HCT116 (cell line): ENCODE data around the gene PER2.

Source experiments
- CTCF ChIP-seq, 3 experiments: fragments of 200-600 bp in 1 of 3; sonication (generic) in 1 of 3; IDR thresholded peaks in 2 of 3; conservative IDR thresholded peaks in 1 of 3; 2 replicates each; pipeline ENCODE4 v1.5.1; 2012 to 2017; ENCODE audit warnings: low read depth in 2 of 3, low read length in 2 of 3, antibody characterized with exemption in 1 of 3, borderline replicate concordance in 1 of 3, control low read depth in 1 of 3, mild to moderate bottlenecking in 1 of 3, mixed read lengths in 1 of 3, mixed run types in 1 of 3, moderate library complexity in 1 of 3; ENCODE audit not compliant: insufficient read depth in 1 of 3
- EGR1 ChIP-seq: IDR thresholded peaks from 2 replicates; pipeline ENCODE4 v1.6.1; 2012; ENCODE audit warnings: low read depth
- EZH2phosphoT487 ChIP-seq: fragments of 200-600 bp; IDR thresholded peaks from 2 replicates; pipeline ENCODE4 v1.6.1; 2018; ENCODE audit warnings: antibody characterized with exemption, borderline replicate concordance
- POLR2A ChIP-seq: IDR thresholded peaks from 2 replicates; pipeline ENCODE4 v1.7.0; 2011; ENCODE audit warnings: borderline replicate concordance; ENCODE audit not compliant: insufficient read depth, insufficient read length; ENCODE audit errors: extremely low read depth
- POLR2AphosphoS5 ChIP-seq: IDR thresholded peaks from 2 replicates; pipeline ENCODE4 v1.6.1; 2011; ENCODE audit warnings: mild to moderate bottlenecking, low read depth, low read length, moderate library complexity
- REST ChIP-seq: IDR thresholded peaks from 2 replicates; pipeline ENCODE4 v1.6.1; 2012; ENCODE audit warnings: low read depth
- YY1 ChIP-seq: IDR thresholded peaks from 2 replicates; pipeline ENCODE4 v1.6.1; 2011; ENCODE audit warnings: low read length, low read depth, moderate library complexity, mild to moderate bottlenecking; ENCODE audit not compliant: insufficient replicate concordance; ENCODE audit errors: extremely low read depth

- TF ChIP-seq REST (no peak), EZH2phosphoT487 (no peak), CTCF (IDR thresholded peaks at IDR 0.05 in 2 of 3, conservative IDR thresholded peaks at IDR 0.05 in 1 of 3; ENCODE audit: borderline replicate concordance in 1 of 3, insufficient read depth in 1 of 3, low read depth in 2 of 3, low read length in 2 of 3) (peak in 2 of 3 experiments; percentile 11 to 14; a peak in 2 of 6 replicates), EGR1 (no peak), POLR2A (no peak), POLR2AphosphoS5 (no peak), YY1 (no peak)
Observed at GRCh38 chr2:238287737-238288649, at the start of gene PER2.
